ENCODE measurements around the gene ECM1.

- TF ChIP-seq CTCF (conservative IDR thresholded peaks at IDR 0.05 in 1 of 2, IDR thresholded peaks at IDR 0.05 in 1 of 2; ENCODE audit: low read depth in 1 of 2, low read length in 2 of 2) (no peak), EZH2 (IDR thresholded peaks at IDR 0.05; ENCODE audit: low read length, missing control alignments) (no peak)
These were observed 3.6 kb downstream of the ECM1 start for GRCh38 chr1:150511551-150511950.
